Panc1 (cell line): ENCODE measurements around the gene PRR14L.

Source experiments
- POLR2AphosphoS5 ChIP-seq: IDR thresholded peaks from 2 replicates; pipeline ENCODE4 v1.6.1; 2012; ENCODE audit warnings: mild to moderate bottlenecking, low read depth, low read length, moderate library complexity
- TF ChIP-seq, protein P1 (sequence below): fragments of 450-650 bp; IDR thresholded peaks from 2 replicates; pipeline ENCODE4 v1.5.1; 2017; ENCODE audit warnings: mild to moderate bottlenecking
- TF ChIP-seq, protein P2 (sequence below), 2 experiments: IDR thresholded peaks; 2 replicates each; pipeline ENCODE4 v1.6.1; 2011 to 2012; ENCODE audit warnings: low read depth in 2 of 2, control low read depth in 1 of 2, low read length in 1 of 2, mild to moderate bottlenecking in 1 of 2, moderate library complexity in 1 of 2; ENCODE audit not compliant: insufficient read depth in 1 of 2

DNA sequence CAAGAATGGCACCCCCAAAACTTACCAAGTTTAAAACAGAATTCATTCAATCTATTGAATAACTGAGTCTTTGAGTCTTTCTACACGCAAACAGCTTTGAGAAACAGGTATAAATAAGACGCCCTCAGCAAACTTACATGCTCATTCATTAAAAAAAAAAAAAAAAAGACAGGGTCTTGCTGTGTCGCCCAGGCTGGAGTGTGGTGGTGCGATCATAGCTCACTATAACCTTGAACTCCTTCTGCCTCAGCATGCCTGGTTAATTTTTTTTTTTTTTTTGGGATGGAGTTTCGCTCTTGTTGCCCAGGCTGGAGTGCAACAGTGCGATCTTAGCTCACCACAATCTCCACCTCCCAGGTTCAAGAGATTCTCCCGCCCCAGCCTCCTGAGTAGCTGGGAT, 6.1 kb downstream of the PRR14L start:
- no peak for TF ChIP-seq POLR2AphosphoS5
- TF ChIP-seq, protein P1, sequence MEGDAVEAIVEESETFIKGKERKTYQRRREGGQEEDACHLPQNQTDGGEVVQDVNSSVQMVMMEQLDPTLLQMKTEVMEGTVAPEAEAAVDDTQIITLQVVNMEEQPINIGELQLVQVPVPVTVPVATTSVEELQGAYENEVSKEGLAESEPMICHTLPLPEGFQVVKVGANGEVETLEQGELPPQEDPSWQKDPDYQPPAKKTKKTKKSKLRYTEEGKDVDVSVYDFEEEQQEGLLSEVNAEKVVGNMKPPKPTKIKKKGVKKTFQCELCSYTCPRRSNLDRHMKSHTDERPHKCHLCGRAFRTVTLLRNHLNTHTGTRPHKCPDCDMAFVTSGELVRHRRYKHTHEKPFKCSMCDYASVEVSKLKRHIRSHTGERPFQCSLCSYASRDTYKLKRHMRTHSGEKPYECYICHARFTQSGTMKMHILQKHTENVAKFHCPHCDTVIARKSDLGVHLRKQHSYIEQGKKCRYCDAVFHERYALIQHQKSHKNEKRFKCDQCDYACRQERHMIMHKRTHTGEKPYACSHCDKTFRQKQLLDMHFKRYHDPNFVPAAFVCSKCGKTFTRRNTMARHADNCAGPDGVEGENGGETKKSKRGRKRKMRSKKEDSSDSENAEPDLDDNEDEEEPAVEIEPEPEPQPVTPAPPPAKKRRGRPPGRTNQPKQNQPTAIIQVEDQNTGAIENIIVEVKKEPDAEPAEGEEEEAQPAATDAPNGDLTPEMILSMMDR, result no peak
- TF ChIP-seq, protein P2, sequence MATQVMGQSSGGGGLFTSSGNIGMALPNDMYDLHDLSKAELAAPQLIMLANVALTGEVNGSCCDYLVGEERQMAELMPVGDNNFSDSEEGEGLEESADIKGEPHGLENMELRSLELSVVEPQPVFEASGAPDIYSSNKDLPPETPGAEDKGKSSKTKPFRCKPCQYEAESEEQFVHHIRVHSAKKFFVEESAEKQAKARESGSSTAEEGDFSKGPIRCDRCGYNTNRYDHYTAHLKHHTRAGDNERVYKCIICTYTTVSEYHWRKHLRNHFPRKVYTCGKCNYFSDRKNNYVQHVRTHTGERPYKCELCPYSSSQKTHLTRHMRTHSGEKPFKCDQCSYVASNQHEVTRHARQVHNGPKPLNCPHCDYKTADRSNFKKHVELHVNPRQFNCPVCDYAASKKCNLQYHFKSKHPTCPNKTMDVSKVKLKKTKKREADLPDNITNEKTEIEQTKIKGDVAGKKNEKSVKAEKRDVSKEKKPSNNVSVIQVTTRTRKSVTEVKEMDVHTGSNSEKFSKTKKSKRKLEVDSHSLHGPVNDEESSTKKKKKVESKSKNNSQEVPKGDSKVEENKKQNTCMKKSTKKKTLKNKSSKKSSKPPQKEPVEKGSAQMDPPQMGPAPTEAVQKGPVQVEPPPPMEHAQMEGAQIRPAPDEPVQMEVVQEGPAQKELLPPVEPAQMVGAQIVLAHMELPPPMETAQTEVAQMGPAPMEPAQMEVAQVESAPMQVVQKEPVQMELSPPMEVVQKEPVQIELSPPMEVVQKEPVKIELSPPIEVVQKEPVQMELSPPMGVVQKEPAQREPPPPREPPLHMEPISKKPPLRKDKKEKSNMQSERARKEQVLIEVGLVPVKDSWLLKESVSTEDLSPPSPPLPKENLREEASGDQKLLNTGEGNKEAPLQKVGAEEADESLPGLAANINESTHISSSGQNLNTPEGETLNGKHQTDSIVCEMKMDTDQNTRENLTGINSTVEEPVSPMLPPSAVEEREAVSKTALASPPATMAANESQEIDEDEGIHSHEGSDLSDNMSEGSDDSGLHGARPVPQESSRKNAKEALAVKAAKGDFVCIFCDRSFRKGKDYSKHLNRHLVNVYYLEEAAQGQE (IDR thresholded peaks at IDR 0.05; ENCODE audit: insufficient read depth in 1 of 2, low read depth in 2 of 2, low read length in 1 of 2), result no peak
